SJSA1 (cell line): ENCODE results near the gene NME7. TPM values are rescaled to one million over a fixed set of nuclear protein-coding genes. Genes with fewer than 3 reads are reported as not detected.

Experiments used
- DNase-seq, 2 experiments: peaks; one replicate each; pipeline ENCODE4 v3.0.0-alpha.2; 2015 to 2020; ENCODE audit warnings: low spot score in 2 of 2, low read depth in 1 of 2
- H3K27ac ChIP-seq: fragments of 250-450 bp; sonication (Bioruptor Pico); 2 replicates; pipeline ENCODE4 v1.5.1; 2020; ENCODE audit warnings: mild to moderate bottlenecking, moderate library complexity
- H3K27me3 ChIP-seq: fragments of 250-450 bp; sonication (Bioruptor Pico); replicated peaks from 2 replicates; pipeline ENCODE4 v1.5.1; 2020; ENCODE audit warnings: mild to moderate bottlenecking, moderate library complexity
- H3K36me3 ChIP-seq: fragments of 250-450 bp; sonication (Bioruptor Pico); 2 replicates; pipeline ENCODE4 v1.5.1; 2020; ENCODE audit warnings: mild to moderate bottlenecking
- H3K4me1 ChIP-seq: fragments of 250-450 bp; sonication (Bioruptor Pico); replicated peaks from 2 replicates; pipeline ENCODE4 v1.6.1; 2021; ENCODE audit warnings: mild to moderate bottlenecking
- H3K4me3 ChIP-seq: fragments of 250-450 bp; sonication (Bioruptor Pico); 2 replicates; pipeline ENCODE4 v1.5.1; 2020; ENCODE audit warnings: mild to moderate bottlenecking
- H3K9me3 ChIP-seq: fragments of 250-450 bp; sonication (Bioruptor Pico); replicated peaks from 2 replicates; pipeline ENCODE4 v1.5.1; 2020; ENCODE audit warnings: mild to moderate bottlenecking
- total RNA-seq: library from RNA; depleted of rRNA; stranded (reverse); fragments of >200 nt; shearing (Covaris generic); gene quantifications from 2 replicates; pipeline ENCODE4 v1.2.3, GENCODE V29; 2014

Gene NME7
- total RNA-seq, 1 experiment from 2014 or later, result 20.6 TPM

DNA sequence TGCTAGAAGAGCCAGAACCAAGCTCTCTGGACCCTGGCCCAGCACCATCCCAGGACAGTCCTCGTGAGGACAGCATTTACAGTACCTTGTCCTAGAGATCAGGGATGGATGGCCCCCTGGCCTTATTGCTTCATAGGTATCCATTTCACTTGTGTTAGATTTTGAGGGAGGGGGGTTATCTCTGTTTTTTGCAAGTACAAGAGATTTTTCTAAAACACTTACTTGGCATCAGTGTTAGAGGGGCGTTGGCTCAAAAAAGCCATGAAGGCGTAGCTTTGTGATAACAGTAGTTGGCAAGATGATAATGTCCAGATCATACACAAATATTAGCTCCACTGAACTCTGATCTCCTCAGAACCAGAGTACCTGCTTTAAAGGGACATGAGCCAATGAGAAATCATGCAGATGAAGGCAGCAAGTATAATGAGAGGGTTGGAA is 266.9 kb downstream of the NME7 start:
- DNase-seq, result no peak
- Histone ChIP-seq H3K9me3 (no peaks in the 10 kb centered on the region), H3K4me1 (peaks cover 16% of the 10 kb centered on the region), H3K27ac (no peak overlapping the region), H3K27me3 (no peaks in the 10 kb centered on the region; the same call in 1 of the 2 replicates), H3K4me3 (no peak overlapping the region), H3K36me3 (no peaks in the 10 kb centered on the region)

DNA sequence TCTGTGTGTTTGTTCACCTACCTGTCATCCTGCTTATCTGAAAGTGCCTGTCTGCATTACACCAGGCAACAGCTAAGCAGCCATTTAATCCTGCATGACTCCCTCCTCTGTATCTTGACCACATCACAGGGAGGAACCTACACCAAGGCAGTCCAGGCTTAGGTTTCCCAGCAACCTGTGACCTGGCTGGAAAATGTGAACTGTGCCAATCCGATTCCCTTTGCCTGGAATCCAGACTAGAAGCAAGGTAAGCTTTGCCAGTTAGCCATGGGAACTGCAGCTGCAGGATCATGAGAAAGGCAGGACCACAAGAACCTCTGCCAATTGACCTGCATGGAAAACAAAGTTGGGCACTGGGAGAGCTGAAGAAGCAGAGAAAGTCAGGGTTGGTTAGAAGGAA is 267.4 kb downstream of the NME7 start:
- Histone ChIP-seq H3K27me3 (no peaks in the 10 kb centered on the region; the same call in 1 of the 2 replicates), H3K36me3 (no peaks in the 10 kb centered on the region), H3K27ac (no peak overlapping the region), H3K4me3 (no peak overlapping the region), H3K9me3 (no peaks in the 10 kb centered on the region), H3K4me1 (peaks cover 11% of the 10 kb centered on the region)
- no peak for DNase-seq

GRCh38 chr1:169099561-169099960 is 268.0 kb downstream of the NME7 start:
- Histone ChIP-seq H3K4me1 (peaks cover 9% of the 10 kb centered on the region), H3K9me3 (no peaks in the 10 kb centered on the region), H3K27ac (no peak overlapping the region), H3K4me3 (no peak overlapping the region), H3K27me3 (no peaks in the 10 kb centered on the region), H3K36me3 (no peaks in the 10 kb centered on the region)
- no peak for DNase-seq

GRCh38 chr1:169098380-169098779 is 269.2 kb downstream of the NME7 start:
- H3K4me1 ChIP-seq, result peaks cover 9% of the 10 kb centered on the region

DNA sequence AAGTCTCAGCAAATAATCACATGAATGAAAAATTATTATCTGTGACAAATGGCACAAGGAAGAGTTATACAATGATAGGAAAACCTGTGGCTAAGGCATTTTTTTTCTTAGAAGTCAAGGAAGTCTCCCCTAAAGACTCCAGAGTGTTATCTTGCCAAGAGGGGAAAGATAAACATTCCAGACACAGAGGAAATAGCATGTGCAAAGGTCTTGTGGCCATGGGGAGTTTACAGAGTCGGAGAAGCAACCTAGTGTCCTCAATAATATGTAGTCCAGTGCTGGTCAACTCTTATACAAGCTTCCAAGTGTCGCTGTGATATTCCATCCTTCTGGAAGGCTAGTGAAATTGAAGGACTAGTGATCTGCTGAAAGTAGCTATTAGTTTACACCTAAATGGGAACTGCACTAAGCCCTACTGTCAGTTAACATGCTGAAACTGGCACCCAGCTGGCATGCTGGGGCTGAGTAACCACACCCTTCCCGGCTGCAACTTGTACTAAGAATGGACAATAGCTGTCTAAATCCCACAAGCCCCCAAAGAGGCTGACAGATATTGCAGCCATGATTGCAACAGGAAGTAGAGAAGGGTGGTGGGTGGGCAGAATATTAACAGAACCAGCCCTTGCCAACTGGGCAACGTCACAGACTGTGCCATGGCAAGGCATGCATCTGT is 272.6 kb downstream of the NME7 start:
- DNase-seq, result no peak
- H3K27ac ChIP-seq, result no peak overlapping the region
- H3K36me3 ChIP-seq, result no peaks in the 10 kb centered on the region
- H3K4me3 ChIP-seq, result no peak overlapping the region
- no peaks in the 10 kb centered on the region for H3K27me3 ChIP-seq
- no peaks in the 10 kb centered on the region for H3K9me3 ChIP-seq
- no peaks in the 10 kb centered on the region for H3K4me1 ChIP-seq

More at GRCh38 chr1:169098380-169098779, 269.2 kb downstream of the NME7 start:
- Histone ChIP-seq H3K9me3 (no peaks in the 10 kb centered on the region), H3K27ac (no peak overlapping the region), H3K36me3 (no peaks in the 10 kb centered on the region), H3K27me3 (no peaks in the 10 kb centered on the region), H3K4me3 (no peak overlapping the region)
- no peak for DNase-seq

GRCh38 chr1:169092399-169092798 is 275.2 kb downstream of the NME7 start:
- DNase-seq, result no peak
- H3K27me3 ChIP-seq, result no peaks in the 10 kb centered on the region

DNA sequence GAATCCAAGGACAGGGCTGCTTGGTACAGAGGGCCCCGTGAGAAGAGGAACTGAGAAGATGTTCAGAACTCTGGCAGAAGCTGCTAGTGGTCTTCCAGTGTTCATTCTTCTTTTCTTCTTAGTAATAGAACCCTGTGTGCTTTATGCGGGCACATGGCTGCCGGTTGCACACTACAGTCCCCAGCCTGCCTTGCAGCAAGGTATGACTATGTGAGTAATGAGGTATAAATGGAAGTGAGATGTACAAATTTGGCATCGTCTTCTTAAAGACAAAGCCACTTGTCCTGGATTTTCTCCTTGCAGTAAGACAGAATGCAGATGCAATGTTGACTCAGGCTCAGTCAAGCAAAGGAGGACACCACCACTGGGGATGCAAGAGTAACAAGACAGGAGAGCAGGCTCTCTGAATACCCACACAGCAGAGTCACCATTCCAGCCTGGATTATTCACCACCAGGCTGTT is 276.1 kb downstream of the NME7 start:
- no peaks in the 10 kb centered on the region for H3K4me1 ChIP-seq
- no peaks in the 10 kb centered on the region for H3K9me3 ChIP-seq
- no peaks in the 10 kb centered on the region for H3K27me3 ChIP-seq
- H3K4me3 ChIP-seq, result no peak overlapping the region
- no peak for DNase-seq
- H3K27ac ChIP-seq, result no peak overlapping the region
- H3K36me3 ChIP-seq, result no peaks in the 10 kb centered on the region

More at GRCh38 chr1:169092399-169092798, 275.2 kb downstream of the NME7 start:
- Histone ChIP-seq H3K9me3 (no peaks in the 10 kb centered on the region), H3K27ac (no peak overlapping the region), H3K4me3 (no peak overlapping the region), H3K36me3 (no peaks in the 10 kb centered on the region), H3K4me1 (no peaks in the 10 kb centered on the region)

- no peak for DNase-seq
Measured at GRCh38 chr1:169090900-169091311, 276.7 kb downstream of the NME7 start.

DNA sequence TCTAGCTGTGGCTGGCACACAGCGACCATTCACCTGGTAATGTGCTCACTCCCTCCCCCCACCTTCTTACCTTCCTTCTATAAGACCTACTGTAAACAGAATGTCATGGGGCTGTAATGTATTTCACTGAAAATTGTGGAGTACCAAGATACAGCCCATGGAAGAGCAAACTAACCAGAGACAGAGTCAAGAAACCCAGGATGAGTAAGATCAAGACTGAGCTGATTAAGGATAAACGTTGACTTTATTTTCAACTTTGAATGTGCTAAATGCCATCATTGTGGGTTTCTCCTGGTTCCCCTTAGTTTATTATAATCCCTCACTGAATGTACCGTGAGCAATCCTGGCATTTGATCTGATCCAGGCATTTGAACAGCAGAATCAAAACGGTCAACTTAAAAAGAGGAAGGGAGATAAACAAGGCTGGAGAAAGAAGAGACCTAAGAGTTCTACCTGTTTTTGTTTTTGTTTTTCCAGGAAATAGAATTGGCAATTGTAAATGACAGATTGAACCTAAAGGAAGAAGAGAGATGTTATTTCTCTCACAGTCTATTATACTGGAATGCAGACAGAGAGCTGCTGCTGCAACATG is 277.2 kb downstream of the NME7 start:
- no peaks in the 10 kb centered on the region for H3K27me3 ChIP-seq
- H3K36me3 ChIP-seq, result no peaks in the 10 kb centered on the region
- no peak for DNase-seq
- H3K27ac ChIP-seq, result no peak overlapping the region
- no peaks in the 10 kb centered on the region for H3K9me3 ChIP-seq
- no peak overlapping the region for H3K4me3 ChIP-seq
- no peaks in the 10 kb centered on the region for H3K4me1 ChIP-seq

More at GRCh38 chr1:169090900-169091311, 276.7 kb downstream of the NME7 start:
- H3K36me3 ChIP-seq, result no peaks in the 10 kb centered on the region
- H3K4me3 ChIP-seq, result no peak overlapping the region
- no peaks in the 10 kb centered on the region for H3K27me3 ChIP-seq
- H3K4me1 ChIP-seq, result no peaks in the 10 kb centered on the region
- H3K27ac ChIP-seq, result no peak overlapping the region
- H3K9me3 ChIP-seq, result no peaks in the 10 kb centered on the region

- no peak overlapping the region for H3K4me3 ChIP-seq
- H3K36me3 ChIP-seq, result no peaks in the 10 kb centered on the region
- no peak for DNase-seq
- H3K27me3 ChIP-seq, result no peaks in the 10 kb centered on the region
- H3K4me1 ChIP-seq, result no peaks in the 10 kb centered on the region
- no peak overlapping the region for H3K27ac ChIP-seq
- no peaks in the 10 kb centered on the region for H3K9me3 ChIP-seq
Measured at GRCh38 chr1:169089776-169090175, 277.8 kb downstream of the NME7 start.

DNA sequence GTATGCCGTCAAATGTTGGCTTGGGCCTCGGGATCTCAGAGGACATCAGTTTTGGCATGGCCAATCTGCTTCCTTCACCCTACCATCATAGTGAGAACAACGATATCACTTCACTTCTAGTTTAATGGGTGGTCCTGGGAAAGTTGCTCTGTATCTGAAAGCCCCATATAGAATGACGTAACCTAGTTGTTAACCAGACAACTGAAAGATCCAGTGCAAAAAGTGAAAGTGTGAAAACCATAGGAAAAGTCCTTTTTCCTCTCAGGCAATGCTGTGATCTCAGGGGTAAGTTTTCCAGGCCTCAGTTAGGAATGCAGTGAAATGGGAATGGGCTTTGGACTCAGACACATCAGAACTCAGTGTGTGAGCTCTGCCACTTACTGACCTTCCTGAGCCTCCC is 279.7 kb downstream of the NME7 start:
- Histone ChIP-seq H3K27me3 (no peaks in the 10 kb centered on the region), H3K4me3 (no peak overlapping the region), H3K9me3 (no peaks in the 10 kb centered on the region), H3K27ac (no peak overlapping the region), H3K36me3 (no peaks in the 10 kb centered on the region), H3K4me1 (no peaks in the 10 kb centered on the region)
- no peak for DNase-seq

DNA sequence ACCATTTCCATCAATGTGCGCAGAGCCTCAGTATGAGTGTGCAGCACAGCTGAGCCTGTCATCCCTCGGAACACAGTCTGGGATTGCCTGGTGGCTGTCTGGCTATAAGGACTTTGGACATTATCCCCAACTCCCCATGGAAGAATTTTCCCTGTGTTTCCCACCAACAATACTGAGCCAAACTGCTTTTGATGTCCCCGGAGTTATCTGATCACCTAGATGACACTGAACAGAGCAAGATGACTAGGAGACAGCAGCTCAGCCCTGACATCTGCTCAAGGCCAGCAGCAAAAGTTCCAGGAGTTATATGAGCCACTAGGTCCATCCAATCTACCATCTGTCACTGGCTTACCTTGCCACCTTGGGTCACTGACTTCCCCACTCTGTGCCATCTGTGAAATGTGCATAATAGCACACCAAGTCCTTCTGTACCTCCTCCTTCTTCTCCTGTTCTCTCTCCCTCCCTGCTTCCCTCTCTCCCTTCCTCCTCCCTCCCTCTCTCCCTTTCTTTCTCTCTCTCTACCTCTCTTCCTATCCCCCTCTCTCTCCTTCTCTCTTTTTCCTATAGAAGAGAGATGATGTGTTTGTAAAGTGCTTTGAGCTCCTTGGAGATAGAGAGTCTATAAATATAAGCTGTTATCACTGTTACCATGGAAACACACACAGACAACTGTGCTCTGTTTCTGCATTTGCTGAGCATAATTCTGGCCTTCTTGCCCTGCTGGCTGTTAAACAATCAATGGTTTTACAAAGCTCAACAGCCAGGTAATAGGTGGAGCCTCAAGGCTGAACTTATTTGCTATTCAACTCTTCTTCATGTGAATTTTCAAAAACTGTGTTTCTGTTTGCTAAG is 280.8 kb downstream of the NME7 start:
- no peaks in the 10 kb centered on the region for H3K36me3 ChIP-seq
- H3K9me3 ChIP-seq, result no peaks in the 10 kb centered on the region
- H3K27me3 ChIP-seq, result no peaks in the 10 kb centered on the region
- no peak overlapping the region for H3K4me3 ChIP-seq
- no peaks in the 10 kb centered on the region for H3K4me1 ChIP-seq
- no peak for DNase-seq
- H3K27ac ChIP-seq, result no peak overlapping the region

DNA sequence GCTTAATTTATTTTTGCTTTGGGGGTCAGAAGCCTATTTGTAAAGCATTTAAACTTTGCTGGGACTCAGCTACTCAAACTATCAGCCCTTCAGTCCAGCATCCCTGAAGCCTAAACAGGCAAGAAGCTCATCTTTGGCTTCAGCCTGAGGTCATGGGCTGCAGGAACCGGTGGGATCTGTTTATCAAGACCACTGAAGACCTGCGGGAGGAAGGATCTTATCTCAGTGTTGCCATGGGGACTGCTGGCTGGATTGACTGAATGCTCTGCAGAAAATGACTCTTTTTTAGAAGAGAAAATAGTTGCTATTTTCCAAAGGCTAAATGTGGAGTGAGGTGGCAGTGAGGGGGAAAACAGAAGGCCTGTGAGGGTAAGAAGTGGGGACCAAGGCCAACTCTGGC is 281.7 kb downstream of the NME7 start:
- Histone ChIP-seq H3K9me3 (no peaks in the 10 kb centered on the region), H3K27ac (no peak overlapping the region), H3K36me3 (no peaks in the 10 kb centered on the region), H3K27me3 (no peaks in the 10 kb centered on the region), H3K4me3 (no peak overlapping the region), H3K4me1 (no peaks in the 10 kb centered on the region)
- DNase-seq, result no peak
